ENCODE measurements around the gene CPXM2.

Gene CPXM2

DNA sequence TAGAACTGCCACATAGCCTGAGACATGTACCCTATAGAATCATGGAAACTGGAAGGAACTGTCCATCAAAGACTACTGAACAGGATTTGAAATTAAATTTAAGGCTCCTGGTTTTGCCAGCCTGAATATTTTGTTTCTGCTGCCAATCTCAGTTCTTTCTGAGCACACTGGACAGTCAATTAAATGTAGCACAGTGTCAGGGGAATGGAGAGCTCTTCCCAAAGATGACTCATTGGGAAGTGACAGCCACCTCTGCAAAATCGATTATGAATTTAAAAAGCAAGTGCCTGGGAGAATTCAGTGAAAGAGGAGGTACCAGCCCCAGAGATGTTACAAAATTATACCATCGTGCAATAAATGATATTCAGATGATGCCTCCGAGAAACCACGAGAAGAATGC, 47.8 kb downstream of the CPXM2 start:
- no peak overlapping the region for H3K4me3 ChIP-seq (ENCODE audit: low read depth, low read length)
- no peak overlapping the region for H3K9ac ChIP-seq (ENCODE audit: low read length)
- peaks cover 10% of the 10 kb centered on the region for H3K4me1 ChIP-seq (ENCODE audit: control insufficient read depth, insufficient read depth, low read length)
- peaks cover 10% of the 10 kb centered on the region for H3K9me3 ChIP-seq (ENCODE audit: control insufficient read depth, insufficient read depth, low read depth, low read length)
- H3K36me3 ChIP-seq (ENCODE audit: control insufficient read depth, insufficient read depth, low read length), result no peaks in the 10 kb centered on the region
- H3K27ac ChIP-seq (ENCODE audit: low read depth, low read length), result no peak overlapping the region
- H3K27me3 ChIP-seq (ENCODE audit: control insufficient read depth, insufficient read depth, low read length), result no peaks in the 10 kb centered on the region

DNA sequence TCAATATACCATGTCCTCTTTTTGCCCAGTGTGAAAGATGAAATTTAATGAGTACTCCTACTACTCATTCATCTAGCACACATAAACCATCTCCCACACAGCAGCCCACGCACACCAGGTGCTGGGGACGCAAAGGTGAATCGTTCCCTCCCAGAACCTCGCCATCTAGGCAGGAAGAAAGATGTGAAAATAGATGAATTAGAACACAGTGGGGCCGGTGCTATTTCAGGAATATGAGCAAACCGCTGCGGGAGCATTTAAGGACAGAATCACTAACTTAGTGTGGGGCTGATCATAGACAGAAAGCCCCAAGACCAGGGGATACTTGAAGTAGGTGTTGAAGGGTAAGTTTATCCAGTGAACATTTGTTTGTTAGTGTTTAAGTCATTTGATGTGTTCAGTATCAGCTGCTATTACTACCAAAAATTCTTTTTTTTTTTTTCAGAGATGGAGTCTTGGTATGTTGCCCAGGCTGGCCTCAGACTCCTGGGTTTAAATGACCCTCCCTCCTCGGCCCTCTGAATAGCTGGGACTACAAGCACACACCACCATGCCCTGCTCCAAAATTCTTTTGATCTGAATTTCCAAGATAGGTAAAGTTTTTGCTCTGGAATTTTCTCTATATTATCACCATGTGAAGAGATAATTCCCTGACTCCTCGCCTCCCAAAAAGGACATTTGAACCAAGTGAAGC, 48.8 kb downstream of the CPXM2 start:
- Histone ChIP-seq H3K4me3 (ENCODE audit: low read depth, low read length) (no peak overlapping the region), H3K36me3 (ENCODE audit: control insufficient read depth, insufficient read depth, low read length) (no peaks in the 10 kb centered on the region), H3K9me3 (ENCODE audit: control insufficient read depth, insufficient read depth, low read depth, low read length) (peaks cover 10% of the 10 kb centered on the region), H3K4me1 (ENCODE audit: control insufficient read depth, insufficient read depth, low read length) (peaks cover 10% of the 10 kb centered on the region), H3K27me3 (ENCODE audit: control insufficient read depth, insufficient read depth, low read length) (no peaks in the 10 kb centered on the region), H3K27ac (ENCODE audit: low read depth, low read length) (no peak overlapping the region), H3K9ac (ENCODE audit: low read length) (no peak overlapping the region)

DNA sequence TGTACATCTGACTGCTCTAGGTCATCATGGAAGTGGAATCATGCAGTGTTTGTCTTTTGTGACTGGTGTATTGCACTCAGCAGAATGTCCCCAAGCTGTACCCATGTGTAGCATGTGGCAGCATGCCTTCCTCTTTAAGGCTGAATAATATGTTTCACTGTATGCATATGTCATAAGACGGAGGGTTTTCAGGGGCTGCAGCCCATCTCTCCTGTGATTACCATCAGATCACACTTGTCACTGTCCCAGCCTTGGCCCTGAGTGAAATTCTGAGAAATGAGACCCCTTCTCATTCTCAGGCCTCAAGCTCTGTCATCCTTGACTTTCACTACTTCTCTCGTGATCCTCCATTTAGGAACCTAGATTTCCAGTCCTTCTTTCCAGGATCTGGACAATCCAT, 50.0 kb downstream of the CPXM2 start:
- Histone ChIP-seq H3K9ac (ENCODE audit: low read length) (no peak overlapping the region), H3K27ac (ENCODE audit: low read depth, low read length) (no peak overlapping the region), H3K9me3 (ENCODE audit: control insufficient read depth, insufficient read depth, low read depth, low read length) (peaks cover 10% of the 10 kb centered on the region), H3K36me3 (ENCODE audit: control insufficient read depth, insufficient read depth, low read length) (no peaks in the 10 kb centered on the region), H3K27me3 (ENCODE audit: control insufficient read depth, insufficient read depth, low read length) (no peaks in the 10 kb centered on the region), H3K4me1 (ENCODE audit: control insufficient read depth, insufficient read depth, low read length) (peaks cover 10% of the 10 kb centered on the region), H3K4me3 (ENCODE audit: low read depth, low read length) (no peak overlapping the region)

GRCh38 chr10:123841115-123841514, 50.5 kb downstream of the CPXM2 start:
- Histone ChIP-seq H3K27me3 (ENCODE audit: control insufficient read depth, insufficient read depth, low read length) (no peaks in the 10 kb centered on the region), H3K36me3 (ENCODE audit: control insufficient read depth, insufficient read depth, low read length) (no peaks in the 10 kb centered on the region), H3K4me1 (ENCODE audit: control insufficient read depth, insufficient read depth, low read length) (peaks cover 10% of the 10 kb centered on the region), H3K27ac (ENCODE audit: low read depth, low read length) (no peak overlapping the region), H3K9ac (ENCODE audit: low read length) (no peak overlapping the region), H3K4me3 (ENCODE audit: low read depth, low read length) (no peak overlapping the region), H3K9me3 (ENCODE audit: control insufficient read depth, insufficient read depth, low read depth, low read length) (peaks cover 5% of the 10 kb centered on the region)

DNA sequence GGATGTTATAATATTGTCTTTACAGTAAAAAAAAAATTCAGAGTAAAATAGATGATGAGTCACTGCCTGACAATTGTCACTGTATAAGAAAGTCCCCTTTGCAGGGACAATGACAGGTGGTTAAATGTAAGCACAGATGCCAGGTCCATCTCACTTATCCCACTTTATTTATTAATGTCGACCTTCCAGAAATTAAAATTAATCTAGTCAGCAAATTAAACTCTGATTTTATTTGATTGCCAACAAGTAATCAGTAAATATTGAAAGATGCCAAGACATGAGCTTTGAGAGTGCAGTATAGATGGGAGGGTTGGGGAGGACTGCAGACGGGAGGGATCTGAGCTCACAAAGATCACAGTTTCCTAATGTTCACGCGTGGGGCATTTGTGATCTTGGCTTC, 50.9 kb downstream of the CPXM2 start:
- no peaks in the 10 kb centered on the region; the same call in 1 of the 2 replicates for H3K27me3 ChIP-seq (ENCODE audit: control insufficient read depth, insufficient read depth, low read length)
- H3K27ac ChIP-seq (ENCODE audit: low read depth, low read length), result no peak overlapping the region
- H3K4me1 ChIP-seq (ENCODE audit: control insufficient read depth, insufficient read depth, low read length), result peaks cover 10% of the 10 kb centered on the region

DNA sequence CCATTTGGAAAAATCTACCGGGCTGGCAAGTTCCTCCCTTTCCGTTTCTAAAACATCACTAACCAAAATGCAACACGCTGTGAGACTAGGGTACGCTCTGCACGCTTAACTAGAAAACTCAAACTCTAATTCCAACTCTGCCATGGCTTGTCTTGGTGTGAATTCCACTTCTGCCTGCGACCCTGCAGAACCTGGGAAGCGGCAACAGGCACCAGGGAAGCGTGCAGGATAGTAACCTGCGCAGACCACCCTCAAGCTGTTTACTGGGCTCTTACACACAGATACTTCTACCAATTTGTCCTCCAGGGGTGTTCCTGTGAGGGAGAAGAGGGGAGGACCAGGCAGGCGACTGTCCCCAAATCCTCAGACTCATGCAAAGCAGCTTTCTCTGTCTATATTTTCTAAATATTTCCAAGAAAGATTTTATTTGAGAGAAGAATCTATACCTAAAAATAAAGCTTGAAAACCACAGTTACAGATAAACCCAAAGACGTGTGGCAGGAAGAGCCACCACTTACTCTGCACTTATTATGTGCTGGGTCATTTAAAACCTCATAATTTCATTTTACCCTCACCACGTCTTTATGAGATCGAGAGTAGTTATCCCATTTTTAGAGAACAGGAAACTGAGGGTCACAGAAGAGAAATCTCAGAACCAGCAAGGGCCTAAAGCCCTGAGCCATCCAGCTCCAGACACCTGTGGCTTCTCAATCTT, 52.9 kb downstream of the CPXM2 start:
- no peaks in the 10 kb centered on the region for H3K36me3 ChIP-seq (ENCODE audit: control insufficient read depth, insufficient read depth, low read length)
- no peaks in the 10 kb centered on the region for H3K9me3 ChIP-seq (ENCODE audit: control insufficient read depth, insufficient read depth, low read depth, low read length)
- H3K27me3 ChIP-seq (ENCODE audit: control insufficient read depth, insufficient read depth, low read length), result no peaks in the 10 kb centered on the region; the same call in 1 of the 2 replicates
- no peak overlapping the region for H3K27ac ChIP-seq (ENCODE audit: low read depth, low read length)
- no peak overlapping the region for H3K9ac ChIP-seq (ENCODE audit: low read length)
- H3K4me3 ChIP-seq (ENCODE audit: low read depth, low read length), result no peak overlapping the region
- peaks cover 10% of the 10 kb centered on the region for H3K4me1 ChIP-seq (ENCODE audit: control insufficient read depth, insufficient read depth, low read length)

More for the DNA sequence above, 50.9 kb downstream of the CPXM2 start:
- Histone ChIP-seq H3K4me3 (ENCODE audit: low read depth, low read length) (no peak overlapping the region), H3K9me3 (ENCODE audit: control insufficient read depth, insufficient read depth, low read depth, low read length) (peaks cover 4% of the 10 kb centered on the region; the same call in 1 of the 2 replicates), H3K9ac (ENCODE audit: low read length) (no peak overlapping the region), H3K36me3 (ENCODE audit: control insufficient read depth, insufficient read depth, low read length) (no peaks in the 10 kb centered on the region)

- no peak overlapping the region for H3K27ac ChIP-seq (ENCODE audit: low read depth, low read length)
- no peak overlapping the region for H3K4me3 ChIP-seq (ENCODE audit: low read depth, low read length)
- H3K4me1 ChIP-seq (ENCODE audit: control insufficient read depth, insufficient read depth, low read length), result peaks cover 10% of the 10 kb centered on the region
- H3K36me3 ChIP-seq (ENCODE audit: control insufficient read depth, insufficient read depth, low read length), result no peaks in the 10 kb centered on the region
- no peaks in the 10 kb centered on the region for H3K9me3 ChIP-seq (ENCODE audit: control insufficient read depth, insufficient read depth, low read depth, low read length)
- no peaks in the 10 kb centered on the region; the same call in 1 of the 2 replicates for H3K27me3 ChIP-seq (ENCODE audit: control insufficient read depth, insufficient read depth, low read length)
- H3K9ac ChIP-seq (ENCODE audit: low read length), result no peak overlapping the region
These were observed 53.9 kb downstream of the CPXM2 start for GRCh38 chr10:123837756-123838155.

DNA sequence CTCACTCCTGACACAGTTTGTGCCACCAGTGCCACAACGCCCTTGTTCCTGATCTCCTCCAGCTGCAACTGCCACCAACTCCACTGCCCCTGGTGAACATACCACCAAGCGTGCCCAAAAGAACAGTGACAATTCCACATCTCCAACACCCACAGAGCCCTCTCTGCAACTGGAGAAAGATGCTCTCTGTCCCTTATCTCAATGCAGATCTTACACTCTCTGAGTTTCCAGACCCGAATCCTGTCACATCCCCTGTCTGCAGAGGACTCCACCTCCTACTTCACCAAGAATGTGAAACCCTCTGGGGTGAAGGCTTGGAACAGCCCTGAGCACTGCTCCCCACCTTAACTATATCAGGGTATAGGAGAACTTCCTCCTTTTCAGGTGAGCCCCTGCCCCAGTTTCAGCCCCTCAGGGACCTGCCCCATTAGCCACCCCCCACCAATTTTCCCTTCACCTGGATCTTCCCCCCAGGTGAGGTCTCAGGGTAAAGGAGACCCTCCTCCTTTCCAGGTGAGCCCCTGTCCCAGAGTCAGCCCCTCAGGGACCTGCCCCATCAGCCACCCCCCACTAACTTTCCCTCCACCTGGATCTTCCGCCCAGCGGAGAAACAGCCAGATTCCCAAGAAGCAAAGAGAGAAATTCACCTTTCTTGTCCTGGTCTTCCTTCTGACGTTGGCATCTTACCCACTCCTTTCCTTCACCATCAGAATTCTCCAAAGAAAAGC, 55.0 kb downstream of the CPXM2 start:
- no peak overlapping the region for H3K27ac ChIP-seq (ENCODE audit: low read depth, low read length)
- H3K27me3 ChIP-seq (ENCODE audit: control insufficient read depth, insufficient read depth, low read length), result no peaks in the 10 kb centered on the region; the same call in 1 of the 2 replicates
- no peak overlapping the region for H3K4me3 ChIP-seq (ENCODE audit: low read depth, low read length)
- H3K9ac ChIP-seq (ENCODE audit: low read length), result no peak overlapping the region
- no peaks in the 10 kb centered on the region for H3K9me3 ChIP-seq (ENCODE audit: control insufficient read depth, insufficient read depth, low read depth, low read length)
- H3K4me1 ChIP-seq (ENCODE audit: control insufficient read depth, insufficient read depth, low read length), result peaks cover 10% of the 10 kb centered on the region
- no peaks in the 10 kb centered on the region for H3K36me3 ChIP-seq (ENCODE audit: control insufficient read depth, insufficient read depth, low read length)

DNA sequence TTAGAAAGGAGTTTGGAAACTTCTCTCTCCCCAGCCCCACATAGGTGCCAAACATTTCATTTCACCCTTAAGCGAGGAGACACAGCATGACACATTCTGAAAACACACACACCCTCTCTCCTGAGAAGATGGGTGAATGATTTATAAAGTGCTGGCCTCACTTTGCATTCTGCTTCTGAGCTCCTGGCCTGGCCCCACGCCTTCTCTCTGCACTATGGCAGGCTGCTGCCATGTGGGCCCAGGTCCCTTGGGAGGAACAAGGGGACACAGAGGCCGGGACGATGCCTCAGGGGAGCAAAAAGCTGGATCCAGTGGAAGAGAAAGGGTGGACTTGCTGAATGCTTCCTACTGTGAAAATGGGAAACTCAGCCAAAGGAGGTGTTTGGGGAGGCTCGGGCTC, 56.0 kb downstream of the CPXM2 start:
- Histone ChIP-seq H3K27ac (ENCODE audit: low read depth, low read length) (no peak overlapping the region), H3K9ac (ENCODE audit: low read length) (no peak overlapping the region), H3K4me1 (ENCODE audit: control insufficient read depth, insufficient read depth, low read length) (peaks cover 10% of the 10 kb centered on the region), H3K27me3 (ENCODE audit: control insufficient read depth, insufficient read depth, low read length) (no peaks in the 10 kb centered on the region; the same call in 1 of the 2 replicates), H3K36me3 (ENCODE audit: control insufficient read depth, insufficient read depth, low read length) (no peaks in the 10 kb centered on the region), H3K9me3 (ENCODE audit: control insufficient read depth, insufficient read depth, low read depth, low read length) (no peaks in the 10 kb centered on the region), H3K4me3 (ENCODE audit: low read depth, low read length) (no peak overlapping the region)

DNA sequence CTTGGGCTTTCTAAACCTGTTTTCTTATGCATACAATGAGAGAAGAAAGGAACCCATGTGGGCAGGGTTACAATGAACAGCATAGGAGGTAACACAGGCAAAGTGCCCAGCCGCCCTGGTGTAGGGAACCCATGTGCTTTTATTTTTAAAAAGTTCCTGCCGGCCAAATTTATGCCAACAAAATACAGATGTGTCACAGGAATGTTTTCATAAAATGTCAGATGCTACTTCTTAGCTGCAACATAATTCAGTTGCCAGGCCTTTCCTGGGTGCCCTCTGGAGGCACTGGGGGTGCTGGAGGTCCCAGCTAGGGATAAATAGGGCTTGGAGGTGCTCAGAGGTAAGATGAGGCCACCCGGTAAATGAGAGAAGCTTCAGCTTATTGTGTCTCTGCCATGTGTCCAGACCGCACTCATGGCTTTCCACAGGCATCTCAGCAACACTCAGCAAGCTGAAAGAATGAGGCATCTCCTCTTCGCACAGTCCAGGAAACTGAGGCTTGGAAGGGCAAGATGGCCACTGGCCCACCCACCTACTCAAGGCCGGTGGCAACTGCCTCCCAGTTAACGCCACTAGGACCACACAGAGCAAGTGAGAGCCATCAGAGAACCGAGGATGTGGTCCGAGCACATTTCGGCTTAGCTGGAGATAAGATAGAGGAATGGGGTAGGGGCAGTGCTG, 58.3 kb downstream of the CPXM2 start:
- H3K4me3 ChIP-seq (ENCODE audit: low read depth, low read length), result no peak overlapping the region
- no peak overlapping the region for H3K9ac ChIP-seq (ENCODE audit: low read length)
- H3K4me1 ChIP-seq (ENCODE audit: control insufficient read depth, insufficient read depth, low read length), result no peaks in the 10 kb centered on the region
- H3K9me3 ChIP-seq (ENCODE audit: control insufficient read depth, insufficient read depth, low read depth, low read length), result no peaks in the 10 kb centered on the region
- H3K36me3 ChIP-seq (ENCODE audit: control insufficient read depth, insufficient read depth, low read length), result no peaks in the 10 kb centered on the region
- H3K27ac ChIP-seq (ENCODE audit: low read depth, low read length), result no peak overlapping the region
- no peaks in the 10 kb centered on the region; the same call in 1 of the 2 replicates for H3K27me3 ChIP-seq (ENCODE audit: control insufficient read depth, insufficient read depth, low read length)

All from HUES6 (cell line).